ENCODE results near the gene NEURL1.

The NEURL1 gene

DNA sequence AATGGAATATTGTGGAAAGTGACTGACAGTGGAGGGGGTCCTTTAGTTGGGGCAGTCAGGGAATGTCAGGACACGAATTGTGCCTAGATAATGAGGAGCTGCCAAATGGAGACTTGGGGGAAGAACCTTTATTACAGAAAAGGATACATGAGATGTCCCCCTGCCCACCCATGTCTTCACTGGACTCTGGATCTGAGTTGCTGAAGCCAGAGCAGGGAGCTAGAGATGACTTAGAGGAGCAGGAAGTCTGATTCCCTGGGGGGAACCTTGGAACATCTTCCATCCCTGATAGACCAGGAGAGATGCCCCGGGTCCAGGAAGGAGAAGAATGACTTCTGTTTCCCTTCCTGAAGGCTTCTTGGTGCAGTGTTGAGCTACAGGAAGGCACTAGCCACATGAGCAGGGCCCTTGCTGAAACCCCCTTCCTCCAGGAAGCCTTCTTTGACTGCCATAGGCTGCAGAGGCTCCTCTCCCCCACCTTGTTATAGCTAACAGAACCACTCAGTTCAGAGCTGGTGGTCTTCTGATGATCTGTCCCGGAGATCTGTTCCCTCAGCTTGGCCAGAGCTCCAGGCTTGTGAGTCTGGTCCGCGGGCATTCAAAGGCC lies 747 bp upstream of the NEURL1 start:
- no peak for TF ChIP-seq TAF1 (IDR thresholded peaks at IDR 0.05; ENCODE audit: borderline replicate concordance, insufficient read depth, low read length)
- TF ChIP-seq POLR2AphosphoS5 (IDR thresholded peaks at IDR 0.05; ENCODE audit: low read depth, low read length): no peak
- TF ChIP-seq, protein P1, sequence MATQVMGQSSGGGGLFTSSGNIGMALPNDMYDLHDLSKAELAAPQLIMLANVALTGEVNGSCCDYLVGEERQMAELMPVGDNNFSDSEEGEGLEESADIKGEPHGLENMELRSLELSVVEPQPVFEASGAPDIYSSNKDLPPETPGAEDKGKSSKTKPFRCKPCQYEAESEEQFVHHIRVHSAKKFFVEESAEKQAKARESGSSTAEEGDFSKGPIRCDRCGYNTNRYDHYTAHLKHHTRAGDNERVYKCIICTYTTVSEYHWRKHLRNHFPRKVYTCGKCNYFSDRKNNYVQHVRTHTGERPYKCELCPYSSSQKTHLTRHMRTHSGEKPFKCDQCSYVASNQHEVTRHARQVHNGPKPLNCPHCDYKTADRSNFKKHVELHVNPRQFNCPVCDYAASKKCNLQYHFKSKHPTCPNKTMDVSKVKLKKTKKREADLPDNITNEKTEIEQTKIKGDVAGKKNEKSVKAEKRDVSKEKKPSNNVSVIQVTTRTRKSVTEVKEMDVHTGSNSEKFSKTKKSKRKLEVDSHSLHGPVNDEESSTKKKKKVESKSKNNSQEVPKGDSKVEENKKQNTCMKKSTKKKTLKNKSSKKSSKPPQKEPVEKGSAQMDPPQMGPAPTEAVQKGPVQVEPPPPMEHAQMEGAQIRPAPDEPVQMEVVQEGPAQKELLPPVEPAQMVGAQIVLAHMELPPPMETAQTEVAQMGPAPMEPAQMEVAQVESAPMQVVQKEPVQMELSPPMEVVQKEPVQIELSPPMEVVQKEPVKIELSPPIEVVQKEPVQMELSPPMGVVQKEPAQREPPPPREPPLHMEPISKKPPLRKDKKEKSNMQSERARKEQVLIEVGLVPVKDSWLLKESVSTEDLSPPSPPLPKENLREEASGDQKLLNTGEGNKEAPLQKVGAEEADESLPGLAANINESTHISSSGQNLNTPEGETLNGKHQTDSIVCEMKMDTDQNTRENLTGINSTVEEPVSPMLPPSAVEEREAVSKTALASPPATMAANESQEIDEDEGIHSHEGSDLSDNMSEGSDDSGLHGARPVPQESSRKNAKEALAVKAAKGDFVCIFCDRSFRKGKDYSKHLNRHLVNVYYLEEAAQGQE (IDR thresholded peaks at IDR 0.05; ENCODE audit: insufficient read depth in 1 of 2, low read depth in 2 of 2, low read length in 2 of 2): no peak
- no peak for TF ChIP-seq SIN3A (IDR thresholded peaks at IDR 0.05; ENCODE audit: borderline replicate concordance, insufficient read depth, low read length)

DNA sequence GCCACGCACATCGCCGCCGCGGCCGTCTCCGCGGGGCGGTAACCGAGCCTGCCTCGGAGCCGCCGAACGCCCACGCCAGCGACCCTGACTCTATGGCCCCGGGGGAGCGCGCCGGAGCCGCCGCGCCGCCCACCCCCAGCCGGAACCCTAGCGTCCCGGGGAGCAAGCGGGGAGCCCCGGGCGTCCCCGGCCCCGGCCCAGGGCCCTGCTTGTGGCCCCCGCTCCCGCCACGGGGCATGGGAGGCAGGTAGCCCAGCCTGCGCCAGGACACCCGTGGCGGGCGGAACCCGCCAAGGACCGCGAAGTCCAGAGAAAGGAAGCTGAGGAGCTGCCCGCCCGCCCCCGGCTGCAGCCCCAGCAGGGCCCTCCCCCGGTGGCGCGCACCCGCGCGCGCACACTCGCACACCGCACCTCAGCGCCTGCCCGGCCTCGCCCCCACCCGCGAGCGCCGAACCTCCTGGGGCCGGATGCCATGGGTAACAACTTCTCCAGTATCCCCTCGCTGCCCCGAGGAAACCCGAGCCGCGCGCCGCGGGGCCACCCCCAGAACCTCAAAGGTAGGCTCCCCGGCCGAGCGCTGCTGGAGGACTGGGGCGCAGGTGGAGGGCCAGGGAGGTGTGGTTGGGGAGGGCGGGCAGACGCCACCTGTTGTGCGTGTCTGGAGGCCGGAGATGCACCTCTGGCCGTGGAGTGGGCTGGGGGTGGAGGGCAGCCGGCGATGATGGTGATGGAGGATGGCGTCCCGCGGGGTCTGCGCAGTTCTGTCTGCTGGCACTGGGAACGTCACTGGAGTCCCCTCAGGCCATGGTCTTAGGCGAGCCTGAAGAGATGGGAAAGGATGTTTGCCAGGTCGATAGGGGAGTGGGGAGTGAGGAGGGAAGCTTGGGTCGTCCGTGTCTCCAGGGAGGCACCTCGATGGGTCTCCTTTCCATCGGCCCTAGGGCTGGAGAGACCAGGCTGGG lies 692 bp downstream of the NEURL1 start:
- TF ChIP-seq, protein P1 (IDR thresholded peaks at IDR 0.05; ENCODE audit: insufficient read depth in 1 of 2, low read depth in 2 of 2, low read length in 2 of 2): no peak
- TF ChIP-seq FOXP2 (optimal IDR thresholded peaks at IDR 0.05; ENCODE audit: borderline replicate concordance, extremely low read depth, extremely low read length, insufficient read depth): no peak
- TF ChIP-seq POLR2AphosphoS5 (IDR thresholded peaks at IDR 0.05; ENCODE audit: low read depth, low read length): no peak
- TF ChIP-seq SIN3A (IDR thresholded peaks at IDR 0.05; ENCODE audit: borderline replicate concordance, insufficient read depth, low read length): no peak
- TF ChIP-seq TAF1 (IDR thresholded peaks at IDR 0.05; ENCODE audit: borderline replicate concordance, insufficient read depth, low read length): no peak

DNA sequence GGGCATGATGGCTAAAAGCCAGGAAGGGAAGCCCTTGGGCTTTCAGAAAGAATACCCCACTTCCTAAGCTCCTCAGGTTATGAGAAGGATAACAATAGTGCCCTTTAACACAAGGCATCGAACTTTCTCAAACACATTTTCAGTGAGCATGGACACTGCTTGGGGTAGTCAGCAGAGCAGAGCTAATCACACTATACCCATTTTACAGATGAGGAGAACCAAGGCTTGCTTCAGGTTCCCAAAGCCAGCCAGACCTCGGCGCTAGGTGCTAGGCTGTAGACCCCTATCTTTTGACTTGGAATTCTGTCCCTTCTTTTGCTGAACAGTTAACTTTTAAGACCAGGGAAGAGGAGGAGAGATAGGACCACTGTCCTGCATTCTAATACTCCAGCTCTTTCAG lies 1.8 kb downstream of the NEURL1 start:
- TF ChIP-seq FOXP2 (optimal IDR thresholded peaks at IDR 0.05; ENCODE audit: borderline replicate concordance, extremely low read depth, extremely low read length, insufficient read depth) (no peak), TAF1 (IDR thresholded peaks at IDR 0.05; ENCODE audit: borderline replicate concordance, insufficient read depth, low read length) (no peak), POLR2AphosphoS5 (IDR thresholded peaks at IDR 0.05; ENCODE audit: low read depth, low read length) (no peak), SIN3A (IDR thresholded peaks at IDR 0.05; ENCODE audit: borderline replicate concordance, insufficient read depth, low read length) (no peak)
- TF ChIP-seq, protein P1 (IDR thresholded peaks at IDR 0.05; ENCODE audit: insufficient read depth in 1 of 2, low read depth in 2 of 2, low read length in 2 of 2): no peak

DNA sequence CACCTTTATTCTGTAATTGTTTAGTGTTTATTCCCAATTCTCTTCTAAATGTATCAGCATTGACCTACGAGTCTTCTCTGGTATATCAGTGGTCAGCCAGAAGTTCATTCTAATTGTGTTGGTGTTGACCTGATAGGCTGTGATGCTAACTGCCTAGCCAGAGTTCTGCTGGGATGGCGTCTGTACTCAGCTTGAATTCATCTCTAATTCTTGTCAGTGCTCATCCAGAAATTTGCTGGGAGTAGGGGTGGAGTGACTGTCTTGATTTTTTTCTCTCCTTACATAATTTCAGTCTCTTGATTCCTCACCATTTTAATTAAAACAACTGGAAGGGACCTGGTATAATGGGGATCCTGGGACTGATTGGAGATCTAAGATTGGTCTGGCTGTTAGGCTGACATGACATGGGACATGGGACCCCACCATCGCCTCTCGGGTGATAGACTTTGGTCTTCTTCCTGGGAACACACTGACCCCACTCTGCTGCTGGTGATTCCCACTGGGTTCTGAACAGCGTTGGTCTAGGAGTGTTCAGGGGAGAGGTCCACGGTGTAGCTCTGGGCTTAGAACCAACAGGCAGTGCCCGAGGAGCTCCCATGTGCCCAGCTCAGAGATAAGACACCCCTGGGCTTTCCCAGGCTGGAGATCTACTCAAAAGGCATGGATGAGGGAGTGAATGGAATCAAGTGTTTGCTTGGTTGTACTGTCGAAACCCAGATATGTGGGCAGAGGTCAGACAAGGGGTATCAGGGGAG lies 3.8 kb downstream of the NEURL1 start:
- TF ChIP-seq, protein P1 (IDR thresholded peaks at IDR 0.05; ENCODE audit: insufficient read depth in 1 of 2, low read depth in 2 of 2, low read length in 2 of 2): no peak
- no peak for TF ChIP-seq TAF1 (IDR thresholded peaks at IDR 0.05; ENCODE audit: borderline replicate concordance, insufficient read depth, low read length)
